SK-N-DZ (cell line): ENCODE results near the gene PTGER2.

Experiments
- DNase-seq: peaks from one replicate; pipeline ENCODE4 v3.0.0-alpha.2; 2015; ENCODE audit warnings: low spot score

PTGER2 gene

DNA sequence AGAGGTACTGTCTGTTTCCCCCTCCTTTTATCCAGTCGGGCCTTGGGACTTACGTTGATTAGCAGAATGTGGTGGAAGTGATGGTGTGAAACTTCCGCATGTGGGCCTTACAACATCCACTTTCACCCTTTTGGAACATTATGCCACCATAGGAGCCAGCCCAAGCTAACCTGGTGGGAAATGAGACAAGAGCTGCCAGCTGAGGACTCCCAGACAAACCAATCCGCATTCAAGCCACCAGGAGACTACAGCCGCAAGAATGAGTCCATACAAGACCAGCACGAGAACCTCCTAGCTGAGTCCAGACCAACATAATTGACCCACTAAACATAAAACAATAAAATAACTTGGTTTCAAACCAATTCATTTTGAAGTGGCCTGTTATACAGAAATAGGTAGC lies 9.1 kb upstream of the PTGER2 start:
- no peak for DNase-seq

DNA sequence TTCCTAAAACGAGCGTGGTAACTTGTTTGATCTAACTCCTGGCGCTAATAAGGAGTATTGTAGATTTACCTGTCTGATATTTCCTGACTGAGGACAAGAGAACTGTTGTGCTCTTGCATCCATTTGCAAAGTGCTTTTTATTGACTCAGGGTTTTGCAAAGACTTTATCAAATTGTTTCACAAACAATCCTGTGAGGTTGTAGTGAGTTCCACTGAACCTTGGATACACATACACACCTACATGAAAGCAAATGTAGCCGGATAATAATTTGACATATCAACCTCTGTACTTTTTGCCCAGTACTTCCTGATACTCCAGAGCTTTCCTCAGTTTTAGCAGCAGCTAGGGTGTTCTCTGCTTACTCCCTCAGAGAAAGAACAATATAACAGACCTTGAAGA lies 6.7 kb upstream of the PTGER2 start:
- no peak for DNase-seq

DNA sequence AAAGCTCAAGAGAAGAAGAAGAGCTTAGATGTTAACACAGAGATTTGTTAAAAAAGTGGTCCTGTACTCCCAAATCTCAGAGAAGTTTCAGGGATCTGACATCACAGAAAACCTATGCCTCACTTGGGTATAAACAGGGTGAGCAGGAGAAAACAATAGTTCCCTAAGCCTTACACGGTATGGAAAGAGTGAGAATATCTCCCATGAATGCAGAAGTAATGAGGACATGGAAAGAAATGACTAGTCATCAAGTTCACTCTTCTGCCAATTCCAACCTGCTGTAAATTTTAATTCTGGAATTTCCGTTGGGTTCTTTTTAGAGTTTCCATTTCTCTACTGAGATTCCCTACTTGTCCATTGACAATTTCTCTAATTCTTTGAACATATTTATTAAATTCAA lies 6.2 kb upstream of the PTGER2 start:
- DNase-seq = no peak

DNA sequence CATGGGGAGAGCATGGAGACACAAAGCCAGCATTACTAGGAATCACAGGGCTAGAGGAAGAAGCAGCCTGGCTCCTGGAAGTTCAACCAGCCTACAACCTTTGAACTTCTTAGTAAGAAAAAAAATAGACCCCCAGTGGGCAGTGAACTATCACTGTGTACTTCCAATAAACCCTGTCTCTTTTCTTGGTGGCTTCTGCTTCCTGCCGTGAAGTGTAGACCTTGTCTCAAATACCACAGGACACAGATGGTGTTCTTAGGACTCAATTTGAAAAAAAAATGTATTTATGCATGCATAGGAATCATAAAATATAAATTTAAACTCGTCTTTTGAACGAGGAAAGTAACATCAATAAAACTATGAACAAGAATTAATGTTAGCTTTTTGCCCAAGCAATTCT lies 3.6 kb upstream of the PTGER2 start:
- no peak for DNase-seq

DNA sequence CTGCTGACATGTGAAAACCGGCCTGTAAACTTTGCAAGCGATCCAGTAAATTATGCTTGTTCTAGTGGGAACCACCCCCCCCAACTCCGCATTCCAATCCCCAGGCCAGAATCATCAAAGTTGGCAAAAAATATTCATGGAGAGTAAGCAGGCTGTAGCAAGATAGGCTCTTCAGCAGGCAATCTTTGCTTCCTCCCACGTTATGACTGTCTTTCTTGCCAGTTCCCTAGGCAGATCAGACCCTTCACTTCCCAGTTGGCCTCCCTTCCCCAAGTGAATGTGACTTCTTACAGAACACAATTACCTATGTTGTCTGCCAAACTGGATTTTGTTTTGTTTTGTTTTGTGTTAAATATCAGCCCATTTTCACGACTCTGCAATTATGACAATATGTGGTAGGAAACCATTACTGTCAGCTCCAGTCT lies 1.2 kb upstream of the PTGER2 start:
- DNase-seq = no peak

DNA sequence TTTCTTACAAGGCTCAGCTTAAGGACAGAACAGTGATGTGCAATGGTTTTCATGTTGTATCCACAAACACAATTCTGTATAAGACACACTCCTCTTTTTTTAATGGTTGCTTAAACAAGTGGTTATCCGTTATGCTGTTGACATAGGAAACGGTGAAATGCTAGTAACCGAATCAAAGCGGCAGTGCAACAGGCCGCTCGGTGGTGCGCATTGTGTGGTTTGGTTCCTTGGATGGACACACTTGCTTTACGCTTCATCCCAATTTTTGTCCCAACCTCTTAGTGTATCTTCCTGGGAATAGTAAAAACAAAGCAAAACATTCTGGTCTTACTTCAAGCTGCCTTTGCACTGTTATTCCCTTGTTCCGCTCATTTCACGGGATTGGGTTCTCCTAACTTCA lies 650 bp upstream of the PTGER2 start:
- DNase-seq = peak; percentile 8

DNA sequence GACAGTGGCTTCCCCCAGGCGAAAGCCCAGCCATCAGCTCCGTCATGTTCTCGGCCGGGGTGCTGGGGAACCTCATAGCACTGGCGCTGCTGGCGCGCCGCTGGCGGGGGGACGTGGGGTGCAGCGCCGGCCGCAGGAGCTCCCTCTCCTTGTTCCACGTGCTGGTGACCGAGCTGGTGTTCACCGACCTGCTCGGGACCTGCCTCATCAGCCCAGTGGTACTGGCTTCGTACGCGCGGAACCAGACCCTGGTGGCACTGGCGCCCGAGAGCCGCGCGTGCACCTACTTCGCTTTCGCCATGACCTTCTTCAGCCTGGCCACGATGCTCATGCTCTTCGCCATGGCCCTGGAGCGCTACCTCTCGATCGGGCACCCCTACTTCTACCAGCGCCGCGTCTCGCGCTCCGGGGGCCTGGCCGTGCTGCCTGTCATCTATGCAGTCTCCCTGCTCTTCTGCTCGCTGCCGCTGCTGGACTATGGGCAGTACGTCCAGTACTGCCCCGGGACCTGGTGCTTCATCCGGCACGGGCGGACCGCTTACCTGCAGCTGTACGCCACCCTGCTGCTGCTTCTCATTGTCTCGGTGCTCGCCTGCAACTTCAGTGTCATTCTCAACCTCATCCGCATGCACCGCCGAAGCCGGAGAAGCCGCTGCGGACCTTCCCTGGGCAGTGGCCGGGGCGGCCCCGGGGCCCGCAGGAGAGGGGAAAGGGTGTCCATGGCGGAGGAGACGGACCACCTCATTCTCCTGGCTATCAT lies 663 bp downstream of the PTGER2 start:
- peak; percentile 15 for DNase-seq

DNA sequence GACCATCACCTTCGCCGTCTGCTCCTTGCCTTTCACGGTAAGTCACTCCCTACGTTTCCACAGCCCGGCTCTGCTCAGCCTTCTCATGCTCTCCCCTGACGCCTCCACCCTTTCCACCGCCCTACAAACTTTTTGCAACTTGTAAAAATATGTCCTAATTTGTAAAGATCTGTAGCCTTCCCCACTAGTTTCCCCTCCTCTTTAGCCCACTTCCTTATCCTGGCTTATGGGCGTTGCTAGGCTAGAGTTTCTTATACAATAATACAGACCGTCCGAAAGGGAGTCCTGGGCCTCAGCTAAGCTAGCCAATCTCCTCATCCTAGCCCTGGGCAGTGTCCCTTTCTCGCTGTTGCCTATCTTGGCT lies 1.2 kb downstream of the PTGER2 start:
- no peak for DNase-seq

DNA sequence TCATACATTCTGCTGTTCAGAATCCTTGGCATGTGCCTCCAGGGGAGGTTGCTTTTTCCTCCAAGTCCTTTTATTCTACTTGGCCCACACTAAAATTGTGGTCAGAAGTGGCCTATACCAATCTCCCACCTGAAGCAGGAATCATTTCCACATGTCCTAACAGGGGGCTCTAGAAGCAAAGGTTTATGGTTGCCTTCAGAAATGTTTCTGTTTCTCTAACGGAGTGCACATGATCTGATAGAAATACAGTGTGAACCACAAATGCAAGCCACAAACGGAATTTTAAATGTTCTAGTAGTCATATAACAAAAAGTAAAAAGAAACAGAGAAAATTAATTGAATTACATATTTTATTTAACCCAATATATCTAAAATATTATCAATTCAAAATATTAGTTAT lies 4.0 kb downstream of the PTGER2 start:
- no peak for DNase-seq

DNA sequence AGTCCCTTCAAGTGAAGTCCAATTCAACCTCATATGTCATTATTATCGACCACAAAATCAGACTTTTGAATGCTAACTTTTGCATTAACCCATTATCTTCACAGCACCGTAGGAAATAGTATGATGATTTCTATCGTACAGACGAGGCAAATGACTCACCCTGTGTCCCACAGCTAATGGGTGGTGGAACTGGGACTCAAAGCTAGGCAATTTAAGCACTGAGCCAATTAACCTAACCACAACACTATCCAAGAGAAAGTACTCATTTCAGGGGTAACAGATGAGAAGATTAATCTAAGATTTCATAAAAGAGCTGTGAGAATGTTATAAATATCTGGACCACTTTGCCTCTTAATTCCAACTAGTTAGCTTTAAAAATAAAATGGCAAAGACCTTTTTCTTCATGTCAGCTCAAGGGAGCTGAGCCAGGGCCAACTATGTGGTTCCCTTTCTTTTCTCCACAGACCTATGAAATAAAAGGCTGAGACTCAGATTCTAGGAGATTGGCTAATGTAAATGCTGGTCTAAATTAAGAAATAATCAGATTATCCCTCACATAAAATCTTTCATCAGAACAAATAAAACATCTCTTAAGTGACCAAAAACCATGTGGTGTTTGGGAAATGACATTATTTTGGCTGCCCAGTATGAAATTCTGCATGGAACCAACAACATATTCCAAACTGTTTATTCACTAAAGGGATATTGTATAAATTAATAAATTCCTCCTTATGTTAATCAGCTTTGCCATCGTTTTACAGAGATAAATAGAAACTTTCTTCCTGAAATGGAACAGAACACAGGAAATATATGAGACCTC lies 4.9 kb downstream of the PTGER2 start:
- no peak for DNase-seq

DNA sequence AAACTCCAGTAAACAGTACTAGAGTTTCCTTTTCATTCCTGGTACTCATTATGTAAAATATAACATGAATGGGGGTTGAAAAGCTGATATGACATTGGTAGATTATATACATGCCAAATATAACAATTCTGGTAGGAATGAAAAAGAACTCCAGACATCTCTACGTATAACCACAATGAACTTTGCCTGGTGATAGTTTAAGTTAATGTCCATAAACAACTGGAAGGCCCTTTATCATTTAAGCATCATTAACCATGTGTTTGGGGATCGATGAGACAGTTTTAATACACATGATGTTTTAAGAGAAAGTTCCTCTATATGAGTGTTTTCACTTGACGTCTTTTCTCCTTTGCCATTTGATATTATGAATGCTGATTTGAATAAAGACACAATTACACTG lies 5.8 kb downstream of the PTGER2 start:
- DNase-seq = no peak

DNA sequence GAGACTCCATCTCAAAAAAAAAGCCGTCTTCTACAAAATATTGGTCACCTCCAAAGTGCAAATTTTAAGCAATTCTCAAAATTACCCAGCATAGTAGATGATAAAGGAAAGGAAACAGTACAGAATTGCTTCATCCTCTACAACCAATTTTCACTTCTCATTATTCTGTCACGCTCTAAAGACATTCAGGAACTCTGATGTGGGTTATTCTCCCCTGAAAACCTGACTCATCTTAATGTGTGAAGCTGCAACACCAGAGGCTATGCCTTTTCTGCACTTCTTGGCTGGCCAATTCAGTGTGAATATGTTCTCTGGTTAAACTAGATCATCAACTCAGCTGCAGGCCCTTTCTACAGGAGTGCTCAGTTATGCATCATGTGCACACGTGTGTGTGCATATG lies 11.0 kb downstream of the PTGER2 start:
- DNase-seq = no peak

DNA sequence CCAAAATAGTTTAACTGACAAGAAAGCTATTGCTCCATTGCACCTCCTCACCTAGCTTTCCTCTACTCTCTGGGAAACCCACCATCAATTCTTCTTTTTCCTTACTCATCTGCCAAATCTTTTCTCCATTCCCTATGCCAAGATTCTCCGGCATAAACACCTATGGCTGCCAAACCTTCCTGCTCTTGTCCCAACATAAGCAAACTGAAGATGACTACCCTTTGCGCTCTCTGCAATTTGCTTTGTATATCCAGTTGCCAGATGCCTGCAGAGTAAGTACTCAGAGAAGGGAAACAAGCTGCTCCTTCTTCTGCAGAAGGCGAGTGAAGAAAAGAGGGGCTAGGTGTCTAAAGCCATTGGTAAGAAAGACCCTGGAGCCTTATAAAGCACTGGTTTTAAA lies 11.5 kb downstream of the PTGER2 start:
- no peak for DNase-seq

DNA sequence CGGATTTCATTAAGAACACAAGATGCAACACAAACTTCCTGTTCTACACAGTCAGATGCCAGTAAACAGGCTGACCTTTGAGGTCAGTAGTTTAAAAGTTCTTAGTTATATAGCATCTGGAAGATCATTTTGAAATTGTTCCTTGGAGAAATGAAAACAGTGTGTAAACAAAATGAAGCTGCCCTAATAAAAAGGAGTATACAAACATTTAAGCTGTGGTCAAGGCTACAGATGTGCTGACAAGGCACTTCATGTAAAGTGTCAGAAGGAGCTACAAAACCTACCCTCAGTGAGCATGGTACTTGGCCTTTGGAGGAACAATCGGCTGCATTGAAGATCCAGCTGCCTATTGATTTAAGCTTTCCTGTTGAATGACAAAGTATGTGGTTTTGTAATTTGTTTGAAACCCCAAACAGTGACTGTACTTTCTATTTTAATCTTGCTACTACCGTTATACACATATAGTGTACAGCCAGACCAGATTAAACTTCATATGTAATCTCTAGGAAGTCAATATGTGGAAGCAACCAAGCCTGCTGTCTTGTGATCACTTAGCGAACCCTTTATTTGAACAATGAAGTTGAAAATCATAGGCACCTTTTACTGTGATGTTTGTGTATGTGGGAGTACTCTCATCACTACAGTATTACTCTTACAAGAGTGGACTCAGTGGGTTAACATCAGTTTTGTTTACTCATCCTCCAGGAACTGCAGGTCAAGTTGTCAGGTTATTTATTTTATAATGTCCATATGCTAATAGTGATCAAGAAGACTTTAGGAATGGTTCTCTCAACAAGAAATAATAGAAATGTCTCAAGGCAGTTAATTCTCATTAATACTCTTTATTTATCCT lies 13.5 kb downstream of the PTGER2 start:
- no peak for DNase-seq

DNA sequence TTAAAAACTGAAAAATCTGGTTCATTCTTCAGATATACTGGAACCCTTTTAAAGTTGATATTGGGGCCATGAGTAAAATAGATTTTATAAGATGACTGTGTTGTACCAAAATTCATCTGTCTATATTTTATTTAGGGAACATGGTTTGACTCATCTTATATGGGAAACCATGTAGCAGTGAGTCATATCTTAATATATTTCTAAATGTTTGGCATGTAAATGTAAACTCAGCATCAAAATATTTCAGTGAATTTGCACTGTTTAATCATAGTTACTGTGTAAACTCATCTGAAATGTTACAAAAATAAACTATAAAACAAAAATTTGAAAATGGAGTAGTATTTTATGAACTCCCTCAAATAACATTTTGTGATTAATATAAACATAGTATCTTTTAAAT lies 14.2 kb downstream of the PTGER2 start:
- no peak for DNase-seq

DNA sequence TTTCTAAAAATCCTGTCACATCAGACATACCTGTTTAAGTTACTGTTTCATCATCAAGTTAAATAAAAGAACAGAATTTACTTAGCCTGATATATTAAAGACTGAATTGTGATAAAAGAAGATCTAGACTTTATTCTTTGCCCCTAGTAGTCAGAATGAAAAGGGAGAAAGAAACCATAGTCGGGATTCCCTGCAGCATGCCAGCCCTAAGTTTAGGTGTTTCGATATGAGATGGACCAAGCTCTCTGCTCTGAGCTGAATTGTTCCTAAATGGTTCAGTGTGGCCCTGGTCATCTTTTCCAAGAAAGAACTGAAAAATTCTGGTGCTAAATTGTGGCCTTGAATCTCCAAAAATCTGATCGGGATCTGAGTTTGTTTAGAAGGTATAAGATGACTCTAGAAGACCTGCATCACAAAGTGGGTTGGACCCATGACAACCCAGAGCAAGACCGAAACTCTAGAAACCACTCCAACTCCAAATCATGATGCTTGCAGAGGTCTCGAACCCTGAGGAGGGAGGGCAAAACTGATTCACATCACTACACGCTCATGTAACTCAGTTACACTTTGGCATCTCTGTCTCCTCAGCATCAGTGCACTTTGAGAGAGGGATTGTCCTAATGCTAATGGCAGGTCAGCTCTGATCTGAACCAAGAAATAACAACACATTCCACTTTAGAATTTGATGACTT lies 15.7 kb downstream of the PTGER2 start:
- DNase-seq = no peak

DNA sequence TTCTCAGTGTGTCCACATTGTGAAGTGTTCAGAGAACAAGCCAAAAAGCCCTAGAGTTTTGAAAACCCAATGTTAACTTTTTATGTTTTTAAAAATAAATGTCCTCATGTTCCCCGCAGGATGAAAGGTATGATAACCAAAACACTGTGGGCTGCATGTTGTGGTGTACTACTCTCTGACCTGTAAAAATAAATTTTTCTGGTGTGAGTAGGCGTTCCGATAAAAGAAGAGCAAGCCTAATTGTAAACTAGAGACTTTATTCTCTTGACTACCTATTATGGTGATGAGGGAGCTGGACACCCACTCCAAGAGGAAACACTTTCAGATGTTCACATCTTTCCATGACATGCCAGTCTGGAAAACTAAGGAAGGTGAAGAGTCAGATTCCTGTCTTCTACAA lies 18.2 kb downstream of the PTGER2 start:
- DNase-seq = no peak

DNA sequence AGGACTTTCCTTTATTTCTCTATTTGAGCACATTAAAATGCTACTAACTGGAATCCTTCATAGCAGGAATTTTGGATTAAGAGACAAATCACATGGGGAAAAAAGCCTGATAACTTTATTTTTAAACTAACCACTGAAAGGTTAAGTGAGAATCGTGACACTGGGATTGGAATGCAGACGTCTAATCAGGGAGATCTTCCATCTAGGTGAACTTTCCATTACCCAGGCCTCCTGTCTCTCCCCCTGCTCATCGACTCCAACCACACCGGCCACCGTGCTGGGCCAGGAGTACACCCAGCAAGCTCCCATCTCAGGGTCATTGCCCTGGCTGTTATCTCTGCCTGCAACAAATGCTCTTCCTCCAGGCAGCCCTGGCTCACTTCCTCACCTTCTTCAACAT lies 19.0 kb downstream of the PTGER2 start:
- DNase-seq = no peak

DNA sequence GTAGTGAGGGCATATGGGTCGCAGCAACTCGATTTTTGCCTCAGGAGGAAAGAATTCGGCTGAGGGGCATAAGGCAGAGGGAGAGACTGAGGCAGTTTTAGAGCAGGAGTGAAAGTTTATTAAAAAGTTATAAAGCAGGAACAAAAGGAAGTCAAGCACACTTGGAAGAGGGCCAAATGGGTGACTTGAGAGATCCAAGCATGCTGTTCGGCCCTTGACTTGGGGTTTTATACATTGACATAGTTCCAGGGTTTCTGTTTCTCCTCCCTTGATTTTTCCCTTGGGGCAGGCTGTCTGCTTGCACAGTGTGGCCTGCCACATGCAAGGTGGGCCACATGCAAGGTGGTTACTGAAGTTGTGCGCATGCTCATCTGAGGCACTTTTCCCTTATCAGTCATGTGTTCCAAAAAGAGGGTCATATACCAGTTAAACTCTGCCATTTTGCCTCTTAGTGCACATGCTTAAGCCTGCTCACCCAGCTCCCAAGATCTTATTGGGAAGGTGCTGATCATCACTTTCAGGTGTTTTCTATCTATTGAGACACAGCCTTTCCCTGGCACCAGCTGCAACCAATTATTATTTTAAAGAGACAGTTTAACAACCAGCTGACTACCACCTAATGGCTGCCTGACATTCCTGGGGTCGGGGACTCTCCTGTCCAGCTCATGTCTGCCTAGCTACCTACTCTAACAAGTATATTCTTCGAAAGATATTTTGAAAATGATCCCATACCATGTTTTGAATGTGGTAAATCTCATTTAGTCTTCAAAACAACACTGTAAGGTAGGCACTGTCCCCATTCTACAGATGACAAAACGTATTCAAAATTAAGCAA lies 19.9 kb downstream of the PTGER2 start:
- DNase-seq = no peak

DNA sequence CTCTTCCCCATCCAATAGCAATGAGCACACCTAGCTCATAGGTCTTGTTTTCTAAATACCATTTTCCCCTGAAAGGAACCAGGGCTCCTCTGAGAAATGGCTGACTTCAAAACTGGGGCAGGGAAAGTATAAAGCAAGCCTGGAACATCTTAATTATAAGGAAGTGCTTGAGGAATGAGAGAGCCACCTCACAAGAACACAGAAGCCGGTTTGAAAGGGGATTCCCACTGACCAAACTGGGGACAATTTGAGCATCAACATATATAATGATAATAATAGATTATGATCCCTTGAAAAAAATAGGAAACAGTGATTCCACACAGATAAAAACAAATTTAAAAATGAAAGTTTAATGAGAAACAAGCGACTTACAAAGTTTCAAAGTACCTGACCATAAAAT lies 22.1 kb downstream of the PTGER2 start:
- no peak for DNase-seq
